Breast epithelium (tissue), 4 donors: Measurements from ENCODE around the gene NAIF1. TPM values are rescaled to one million over a fixed set of nuclear protein-coding genes. Genes with fewer than 3 reads are reported as not detected.
A peak's percentile ranks its signal among the peaks of the same experiment; 100 is the strongest.
"Not testable (repeated sequence)": the region's sequence is repeated elsewhere in the genome, so short reads cannot be mapped to it uniquely, and the experiment has no call there.

Source experiments
- DNase-seq, 2 donors: peaks; one replicate each; pipeline ENCODE4 v3.0.0-alpha.2; 2019; ENCODE audit warnings: low spot score in 2 of 2
- H3K27ac ChIP-seq, 2 donors: fragments of 200-600 bp; sonication (generic) in 1 of 2; one replicate each; pipeline ENCODE4 v1.5.1; 2016 to 2019; ENCODE audit warnings: mild to moderate bottlenecking in 1 of 2
- H3K27me3 ChIP-seq, 2 donors: fragments of 200-600 bp; sonication (generic) in 1 of 2; one replicate each; pipeline versions ENCODE4 v1.5.1 to v1.6.0; 2017 to 2019; ENCODE audit warnings: control low read depth in 1 of 2, mild to moderate bottlenecking in 1 of 2
- H3K36me3 ChIP-seq: fragments of 200-600 bp; one replicate; pipeline ENCODE4 v1.5.1; 2019
- H3K4me1 ChIP-seq, 2 donors: fragments of 200-600 bp; sonication (generic); one replicate each; pipeline ENCODE4 v1.5.1; 2016 to 2019; ENCODE audit warnings: control low read depth in 1 of 2
- H3K4me3 ChIP-seq, 3 donors: fragments of 200-600 bp; sonication (generic); 1 replicate in 2 of 3; 2 replicates in 1 of 3; pipeline ENCODE4 v1.5.1; 2016 to 2019; ENCODE audit warnings: mild to moderate bottlenecking in 3 of 3, moderate library complexity in 2 of 3
- H3K9me3 ChIP-seq, 2 donors: fragments of 200-600 bp; sonication (generic) in 1 of 2; one replicate each; pipeline ENCODE4 v1.5.1; 2016 to 2019; ENCODE audit warnings: control low read depth in 1 of 2
- POLR2A ChIP-seq: fragments of 450-650 bp; IDR thresholded peaks from one replicate; pipeline ENCODE4 v1.6.1; 2016; ENCODE audit warnings: antibody characterized with exemption, mild to moderate bottlenecking, moderate library complexity
- POLR2AphosphoS5 ChIP-seq, 3 donors: sonication (generic); formaldehyde crosslinking; IDR thresholded peaks; one replicate each; pipeline ENCODE4 v1.6.1; 2017; ENCODE audit warnings: antibody characterized with exemption in 3 of 3
- intact Hi-C: fragments of 100-400 bp; cut with DNase I; formaldehyde crosslinking; loops from one replicate; pipeline ENCODE4 v1.15.1; 2023; ENCODE audit warnings: low total_unique reads
- total RNA-seq, 3 donors: library from RNA; depleted of rRNA; stranded (reverse); fragments of >200 nt; gene quantifications; one replicate each; pipeline ENCODE4 v1.1.0, GENCODE V29; 2016
- TF ChIP-seq, protein P1 (sequence below), 3 donors: fragments of 450-650 bp; IDR thresholded peaks; one replicate each; pipeline ENCODE4 v1.5.1; 2016 to 2017; ENCODE audit warnings: antibody characterized with exemption in 3 of 3, mild to moderate bottlenecking in 3 of 3, moderate library complexity in 3 of 3

Gene NAIF1
- total RNA-seq, 3 donors from 2014 or later, result 8.8 to 13.1 (median 11.9) TPM

DNA sequence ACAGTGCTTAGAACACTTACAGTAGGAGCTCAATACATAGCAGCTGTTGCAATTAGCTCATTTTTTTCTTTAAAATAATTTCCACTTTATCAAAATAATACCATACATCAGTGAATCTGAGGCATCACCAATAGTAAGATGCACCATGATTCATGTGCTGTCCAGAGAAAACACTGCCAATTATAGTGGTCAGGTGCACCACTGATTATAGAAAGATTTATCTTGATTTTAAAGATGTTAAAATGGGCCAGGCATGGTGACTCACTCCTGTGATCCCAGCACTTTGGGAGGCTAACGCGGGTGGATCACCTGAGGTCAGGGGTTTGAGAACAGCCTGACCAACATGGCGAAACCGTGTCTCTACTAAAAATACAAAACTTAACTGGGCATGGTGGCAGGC lies 39.4 kb downstream of the NAIF1 start:
- intact Hi-C loops, result no loop called here
- TF ChIP-seq POLR2A, result no peak
- no peak for TF ChIP-seq POLR2AphosphoS5 (IDR thresholded peaks at IDR 0.05)
- TF ChIP-seq, protein P1, sequence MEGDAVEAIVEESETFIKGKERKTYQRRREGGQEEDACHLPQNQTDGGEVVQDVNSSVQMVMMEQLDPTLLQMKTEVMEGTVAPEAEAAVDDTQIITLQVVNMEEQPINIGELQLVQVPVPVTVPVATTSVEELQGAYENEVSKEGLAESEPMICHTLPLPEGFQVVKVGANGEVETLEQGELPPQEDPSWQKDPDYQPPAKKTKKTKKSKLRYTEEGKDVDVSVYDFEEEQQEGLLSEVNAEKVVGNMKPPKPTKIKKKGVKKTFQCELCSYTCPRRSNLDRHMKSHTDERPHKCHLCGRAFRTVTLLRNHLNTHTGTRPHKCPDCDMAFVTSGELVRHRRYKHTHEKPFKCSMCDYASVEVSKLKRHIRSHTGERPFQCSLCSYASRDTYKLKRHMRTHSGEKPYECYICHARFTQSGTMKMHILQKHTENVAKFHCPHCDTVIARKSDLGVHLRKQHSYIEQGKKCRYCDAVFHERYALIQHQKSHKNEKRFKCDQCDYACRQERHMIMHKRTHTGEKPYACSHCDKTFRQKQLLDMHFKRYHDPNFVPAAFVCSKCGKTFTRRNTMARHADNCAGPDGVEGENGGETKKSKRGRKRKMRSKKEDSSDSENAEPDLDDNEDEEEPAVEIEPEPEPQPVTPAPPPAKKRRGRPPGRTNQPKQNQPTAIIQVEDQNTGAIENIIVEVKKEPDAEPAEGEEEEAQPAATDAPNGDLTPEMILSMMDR (IDR thresholded peaks at IDR 0.05), result no peak
- no peaks in the 10 kb centered on the region for H3K27me3 ChIP-seq
- H3K9me3 ChIP-seq, result no peaks in the 10 kb centered on the region
- no peak overlapping the region for H3K27ac ChIP-seq
- no peak overlapping the region for H3K4me3 ChIP-seq
- no peaks in the 10 kb centered on the region for H3K4me1 ChIP-seq
- no peaks in the 10 kb centered on the region for H3K36me3 ChIP-seq
- no peak for DNase-seq

GRCh38 chr9:128026773-128027541 lies 40.2 kb downstream of the NAIF1 start:
- H3K4me1 ChIP-seq, result no peaks in the 10 kb centered on the region
- DNase-seq, result no peak
- intact Hi-C loops, result no loop called here
- H3K27me3 ChIP-seq, result no peaks in the 10 kb centered on the region
- H3K36me3 ChIP-seq, result no peaks in the 10 kb centered on the region
- no peaks in the 10 kb centered on the region for H3K9me3 ChIP-seq
- TF ChIP-seq, protein P1 (IDR thresholded peaks at IDR 0.05), result no peak
- TF ChIP-seq POLR2AphosphoS5 (IDR thresholded peaks at IDR 0.05) (no peak), POLR2A (no peak)
- peak overlapping the region; percentile 68 to 80 for H3K27ac ChIP-seq
- H3K4me3 ChIP-seq, result no peak overlapping the region

GRCh38 chr9:128026255-128026772 lies 40.8 kb downstream of the NAIF1 start:
- Histone ChIP-seq H3K4me3 (no peak overlapping the region), H3K4me1 (no peaks in the 10 kb centered on the region), H3K27me3 (no peaks in the 10 kb centered on the region), H3K27ac (peak overlapping the region; percentile 68 to 80), H3K36me3 (no peaks in the 10 kb centered on the region), H3K9me3 (no peaks in the 10 kb centered on the region)
- TF ChIP-seq POLR2AphosphoS5 (IDR thresholded peaks at IDR 0.05) (no peak), POLR2A (no peak)
- TF ChIP-seq, protein P1 (IDR thresholded peaks at IDR 0.05), result no peak
- intact Hi-C loops, result no loop called here
- peak in 1 of 2 donors; percentile 31 for DNase-seq

- intact Hi-C loops, result no loop called here
- Histone ChIP-seq H3K9me3 (no peaks in the 10 kb centered on the region), H3K27ac (peak overlapping the region in 1 of 2 donors; percentile 52), H3K27me3 (no peaks in the 10 kb centered on the region), H3K4me3 (no peak overlapping the region), H3K4me1 (no peaks in the 10 kb centered on the region), H3K36me3 (no peaks in the 10 kb centered on the region)
- DNase-seq, result no peak
- TF ChIP-seq POLR2A (no peak), POLR2AphosphoS5 (IDR thresholded peaks at IDR 0.05) (no peak)
- TF ChIP-seq, protein P1 (IDR thresholded peaks at IDR 0.05), result no peak
Observed at GRCh38 chr9:128025736-128026135, 41.4 kb downstream of the NAIF1 start.

GRCh38 chr9:128024761-128025308 lies 42.3 kb downstream of the NAIF1 start:
- TF ChIP-seq, protein P1 (IDR thresholded peaks at IDR 0.05), result no peak
- TF ChIP-seq POLR2A, result no peak
- TF ChIP-seq POLR2AphosphoS5 (IDR thresholded peaks at IDR 0.05), result no peak
- H3K4me1 ChIP-seq, result no peaks in the 10 kb centered on the region
- H3K27ac ChIP-seq, result no peak overlapping the region
- no peak for DNase-seq
- H3K36me3 ChIP-seq, result no peaks in the 10 kb centered on the region
- H3K4me3 ChIP-seq, result no peak overlapping the region
- H3K27me3 ChIP-seq, result no peaks in the 10 kb centered on the region
- intact Hi-C loops, result loop anchor here (5.0 kb wide), 1 partner anchor 613 kb away; no protein-coding TSS in a partner anchor
- no peaks in the 10 kb centered on the region for H3K9me3 ChIP-seq

- intact Hi-C loops, result loop anchor here (5.0 kb wide), 1 partner anchor 611 kb away; no protein-coding TSS in a partner anchor
- not testable (repeated sequence) for H3K36me3 ChIP-seq, H3K4me1 ChIP-seq, H3K9me3 ChIP-seq, H3K27me3 ChIP-seq, DNase-seq, H3K27ac ChIP-seq, H3K4me3 ChIP-seq
Observed at GRCh38 chr9:128023671-128024070, 43.4 kb downstream of the NAIF1 start.
